Measurements from ENCODE around the gene NKAIN4. TPM values are rescaled to one million over a fixed set of nuclear protein-coding genes. Genes with fewer than 3 reads are reported as not detected.

Gene NKAIN4
- total RNA-seq, 1 donor from 2014 or later: 10.2 TPM

DNA sequence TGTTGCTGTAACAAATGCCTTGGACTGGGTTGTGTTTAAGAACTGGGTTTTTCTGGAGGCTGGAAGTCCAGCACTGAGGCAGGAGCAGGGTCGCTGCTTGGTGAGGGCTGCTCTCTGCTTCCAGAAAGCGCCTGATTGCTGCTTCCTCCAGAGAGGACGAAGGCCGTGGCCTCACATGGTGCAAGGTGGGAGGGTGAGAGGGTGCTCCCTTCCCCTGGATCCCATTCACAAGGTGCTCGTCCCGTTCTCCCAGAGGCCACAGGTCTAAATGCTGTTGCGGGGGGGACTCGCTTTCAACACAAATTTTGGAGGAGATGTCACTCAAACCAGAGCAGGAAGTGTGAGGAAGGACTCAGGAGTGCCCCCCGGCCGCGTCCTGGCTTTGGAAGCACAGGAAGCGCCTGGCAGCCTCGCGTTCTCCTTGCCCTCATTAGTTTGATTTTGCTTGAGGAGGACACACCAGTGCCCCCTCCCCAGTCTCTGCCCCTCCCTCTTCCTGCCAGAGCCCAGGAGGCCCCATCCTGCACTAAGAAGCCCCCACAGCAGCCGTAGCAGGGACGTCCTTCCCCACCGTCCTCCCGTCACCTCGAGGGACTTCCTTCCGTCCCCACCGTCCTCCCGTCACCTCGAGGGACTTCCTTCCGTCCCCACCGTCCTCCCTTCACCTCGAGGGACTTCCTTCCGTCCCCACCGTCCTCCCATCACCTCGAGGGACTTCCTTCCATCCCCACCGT, 7.7 kb upstream of the NKAIN4 start:
- H3K4me1 Mint-ChIP-seq (ENCODE audit: unreplicated experiment): peaks cover 12% of the 10 kb centered on the region
- H3K9me3 Mint-ChIP-seq: no peaks in the 10 kb centered on the region
- H3K4me3 Mint-ChIP-seq: peak overlapping the region; percentile 57

DNA sequence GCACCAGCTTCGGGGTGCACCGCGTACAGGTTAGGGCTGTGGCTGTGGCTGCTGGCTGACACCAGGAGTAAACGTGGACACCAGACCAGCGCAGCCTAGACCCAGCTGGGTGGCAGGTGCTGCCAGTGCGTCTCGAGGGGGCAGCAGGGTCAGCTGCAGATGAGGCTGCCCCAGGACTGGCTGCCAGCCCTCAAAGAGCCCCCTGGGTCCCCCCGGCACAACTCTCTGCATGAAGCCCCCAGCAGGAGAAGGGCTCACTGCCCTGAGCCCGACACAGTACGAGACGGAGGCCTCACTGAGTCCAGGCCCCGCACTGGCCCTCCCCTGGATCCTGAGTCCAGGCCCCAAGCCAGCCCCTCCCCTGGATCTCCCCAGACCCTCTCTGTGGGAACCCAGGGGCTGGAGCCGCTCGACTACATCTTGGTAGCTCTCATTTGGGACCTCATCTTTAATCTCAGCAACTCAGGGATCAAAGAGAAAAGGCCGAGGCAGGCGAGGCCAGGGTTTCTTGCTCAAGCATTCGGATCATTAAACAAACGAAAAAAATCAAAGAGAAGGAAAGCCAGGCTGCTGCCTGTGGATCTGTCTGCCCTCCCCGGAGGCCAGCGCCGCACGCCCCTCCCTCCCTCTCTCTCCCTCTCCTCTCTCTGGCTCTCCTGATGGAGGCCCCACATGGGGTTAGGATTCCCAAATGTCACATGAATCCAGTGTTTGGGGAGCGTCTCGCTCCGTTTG, 7.0 kb upstream of the NKAIN4 start:
- Mint-ChIP-seq H3K27me3 (peaks cover 4% of the 10 kb centered on the region), H3K27ac (peak overlapping the region; percentile 41), H3K9me3 (no peaks in the 10 kb centered on the region), H3K36me3 (no peaks in the 10 kb centered on the region), H3K4me3 (peak overlapping the region; percentile 57), H3K4me1 (ENCODE audit: unreplicated experiment) (peaks cover 18% of the 10 kb centered on the region)
- DNase-seq (ENCODE audit: extremely low spot score, unreplicated experiment): no peak
- TF ChIP-seq CTCF (conservative IDR thresholded peaks at IDR 0.05): no peak

More for the DNA sequence above, 7.7 kb upstream of the NKAIN4 start:
- peaks cover 2% of the 10 kb centered on the region for H3K27me3 Mint-ChIP-seq
- DNase-seq (ENCODE audit: extremely low spot score, unreplicated experiment): no peak
- peak overlapping the region; percentile 41 for H3K27ac Mint-ChIP-seq
- H3K36me3 Mint-ChIP-seq: no peaks in the 10 kb centered on the region
- TF ChIP-seq CTCF (conservative IDR thresholded peaks at IDR 0.05): no peak

GRCh38 chr20:63260521-63260920, 6.3 kb upstream of the NKAIN4 start:
- H3K4me1 Mint-ChIP-seq (ENCODE audit: unreplicated experiment): peaks cover 23% of the 10 kb centered on the region
- no peaks in the 10 kb centered on the region for H3K9me3 Mint-ChIP-seq
- H3K36me3 Mint-ChIP-seq: no peaks in the 10 kb centered on the region

DNA sequence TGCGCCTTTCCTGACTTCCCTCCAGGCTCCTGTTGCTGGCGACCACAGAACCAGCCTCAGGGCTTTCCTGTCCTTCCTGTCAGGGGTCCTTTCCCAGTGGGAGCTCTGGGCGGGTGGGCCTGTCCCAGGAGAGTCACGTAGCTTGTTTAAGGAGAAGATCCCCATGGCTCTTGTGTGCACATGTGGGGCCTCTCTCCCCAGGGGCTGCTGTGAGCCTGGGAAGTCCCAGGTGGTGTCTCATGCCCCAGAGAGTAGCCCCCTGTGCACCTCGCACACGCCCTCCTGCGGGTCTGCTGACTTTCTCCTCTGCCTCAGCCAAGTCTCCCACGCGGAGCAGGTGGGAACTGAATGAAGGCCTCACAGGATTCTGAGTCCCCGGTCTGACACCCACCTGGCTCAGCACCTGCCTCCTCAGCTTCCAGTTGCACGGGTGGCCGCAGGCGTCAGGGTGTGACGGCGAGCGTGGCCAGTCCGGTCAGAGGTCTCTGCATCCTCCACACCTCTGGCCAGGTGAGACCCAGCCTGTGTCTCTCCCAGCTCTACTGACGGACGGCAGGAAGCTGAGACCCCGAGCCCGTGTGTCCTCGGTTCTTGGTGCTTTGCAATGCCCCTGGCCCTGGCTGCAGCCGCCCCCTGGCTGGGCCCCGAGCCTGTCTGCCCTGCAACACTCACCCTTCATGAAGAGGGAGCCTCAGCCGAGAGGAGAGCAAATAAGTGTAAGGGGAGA, 5.6 kb upstream of the NKAIN4 start:
- H3K4me1 Mint-ChIP-seq (ENCODE audit: unreplicated experiment): peaks cover 29% of the 10 kb centered on the region
- H3K27me3 Mint-ChIP-seq: peaks cover 16% of the 10 kb centered on the region
- TF ChIP-seq CTCF (conservative IDR thresholded peaks at IDR 0.05): no peak
- H3K9me3 Mint-ChIP-seq: no peaks in the 10 kb centered on the region
- no peak for DNase-seq (ENCODE audit: extremely low spot score, unreplicated experiment)
- no peaks in the 10 kb centered on the region for H3K36me3 Mint-ChIP-seq
- no peak overlapping the region for H3K27ac Mint-ChIP-seq
- H3K4me3 Mint-ChIP-seq: no peak overlapping the region

More at GRCh38 chr20:63260521-63260920, 6.3 kb upstream of the NKAIN4 start:
- Mint-ChIP-seq H3K4me3 (no peak overlapping the region), H3K27me3 (peaks cover 10% of the 10 kb centered on the region), H3K27ac (no peak overlapping the region)
- no peak for DNase-seq (ENCODE audit: extremely low spot score, unreplicated experiment)
- TF ChIP-seq CTCF (conservative IDR thresholded peaks at IDR 0.05): no peak

GRCh38 chr20:63258781-63259180, 4.5 kb upstream of the NKAIN4 start:
- TF ChIP-seq CTCF (conservative IDR thresholded peaks at IDR 0.05): no peak
- H3K4me1 Mint-ChIP-seq (ENCODE audit: unreplicated experiment): peaks cover 26% of the 10 kb centered on the region
- no peak overlapping the region for H3K4me3 Mint-ChIP-seq
- H3K9me3 Mint-ChIP-seq: no peaks in the 10 kb centered on the region
- no peaks in the 10 kb centered on the region for H3K36me3 Mint-ChIP-seq
- no peak overlapping the region for H3K27ac Mint-ChIP-seq
- H3K27me3 Mint-ChIP-seq: peaks cover 19% of the 10 kb centered on the region
- no peak for DNase-seq (ENCODE audit: extremely low spot score, unreplicated experiment)

Data from type B pancreatic cell (in vitro differentiated cells).